HG02763 (cell line): Measurements from ENCODE around the gene DPH2.

ENCODE experiments used
- ATAC-seq: cut with Tn5 transposase; IDR thresholded peaks from one replicate; pipeline ENCODE4 v1.9.1; 2021; ENCODE audit warnings: mild to moderate bottlenecking, moderate library complexity; ENCODE audit not compliant: unreplicated experiment

DPH2 gene

DNA sequence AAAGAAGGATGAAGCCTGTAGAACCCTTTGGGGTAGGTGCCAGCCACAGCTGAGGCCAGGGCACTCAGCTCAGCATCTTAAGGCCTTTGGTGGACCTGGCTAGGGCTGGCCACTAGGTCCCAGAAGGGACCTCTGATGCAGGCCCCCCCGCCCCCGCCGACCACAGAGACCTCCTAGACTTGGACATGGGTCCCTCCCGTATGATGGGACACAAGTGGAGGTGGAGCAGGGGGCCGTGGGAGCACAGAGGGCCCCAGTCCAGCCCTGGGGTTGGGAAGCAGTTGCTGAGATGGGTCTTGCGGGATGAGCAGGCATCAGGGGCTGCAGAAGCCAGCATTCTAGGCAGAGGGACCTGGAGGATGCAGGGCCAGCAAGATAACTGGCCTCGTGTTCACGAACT lies 12.4 kb downstream of the DPH2 start:
- ATAC-seq = no peak

DNA sequence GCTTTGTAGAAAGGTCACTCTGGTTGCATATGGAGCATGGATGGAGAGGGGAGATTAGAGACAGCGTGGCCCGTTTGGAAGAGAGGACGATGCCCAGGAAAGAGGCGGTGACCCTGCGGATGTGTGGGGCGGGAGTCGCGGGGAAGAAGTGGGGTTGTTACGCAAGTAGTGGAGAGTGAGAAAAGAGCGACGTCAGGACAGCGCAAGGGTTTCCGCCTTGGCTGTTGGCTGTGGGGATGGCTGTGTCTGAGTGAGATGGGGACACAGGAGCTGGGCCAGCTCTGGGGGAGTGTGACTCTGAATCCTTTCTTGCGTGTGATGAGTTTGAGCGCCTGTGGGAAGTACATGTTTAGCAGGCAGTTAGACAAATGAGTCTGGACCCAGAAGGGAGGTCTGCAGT lies 13.0 kb downstream of the DPH2 start:
- no peak for ATAC-seq

DNA sequence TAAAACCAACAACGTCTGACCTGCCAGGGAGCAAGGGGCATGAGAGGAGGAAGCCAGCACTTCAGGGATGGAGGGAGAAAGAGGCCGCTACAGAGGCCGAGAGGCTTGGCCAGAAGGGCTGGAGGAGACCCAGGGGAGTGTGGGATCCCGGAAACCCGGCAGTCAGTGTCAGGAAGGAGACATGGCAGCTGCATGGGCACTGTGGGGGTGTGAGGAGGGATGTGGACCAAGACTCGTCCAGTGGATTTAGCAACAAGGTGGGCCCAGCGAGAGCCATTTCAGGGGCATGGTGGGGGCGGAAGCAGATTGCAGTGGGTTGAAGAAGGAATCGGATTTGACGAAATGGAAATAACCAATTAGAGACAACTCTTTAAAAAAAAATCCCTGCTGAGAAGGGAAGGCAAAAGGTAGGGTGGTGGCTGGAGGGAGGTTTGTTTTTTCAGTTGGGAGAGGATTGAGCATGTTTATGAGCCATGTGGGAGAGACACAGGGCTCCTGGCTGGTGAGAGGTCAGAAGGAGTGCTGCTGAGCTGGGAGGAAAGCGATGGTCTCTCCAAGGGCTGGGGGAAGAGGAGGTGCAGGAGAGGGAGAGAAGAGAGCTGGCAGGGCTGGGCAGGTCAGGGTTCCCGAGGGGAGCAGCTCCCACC lies 13.6 kb downstream of the DPH2 start:
- no peak for ATAC-seq

DNA sequence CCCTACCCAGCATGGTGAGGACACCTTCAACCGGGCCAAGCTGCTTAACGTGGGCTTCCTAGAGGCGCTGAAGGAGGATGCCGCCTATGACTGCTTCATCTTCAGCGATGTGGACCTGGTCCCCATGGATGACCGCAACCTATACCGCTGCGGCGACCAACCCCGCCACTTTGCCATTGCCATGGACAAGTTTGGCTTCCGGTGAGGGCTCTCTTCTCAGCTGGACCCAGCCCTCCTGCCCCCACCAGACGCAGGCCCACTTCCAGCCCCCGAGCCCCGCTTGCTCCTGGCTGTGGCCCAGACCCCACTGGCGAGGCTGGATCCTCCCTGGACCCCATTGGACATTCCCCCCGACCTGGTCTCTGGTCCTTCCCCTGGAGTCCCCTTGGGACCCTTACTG lies 15.0 kb downstream of the DPH2 start:
- ATAC-seq = no peak

DNA sequence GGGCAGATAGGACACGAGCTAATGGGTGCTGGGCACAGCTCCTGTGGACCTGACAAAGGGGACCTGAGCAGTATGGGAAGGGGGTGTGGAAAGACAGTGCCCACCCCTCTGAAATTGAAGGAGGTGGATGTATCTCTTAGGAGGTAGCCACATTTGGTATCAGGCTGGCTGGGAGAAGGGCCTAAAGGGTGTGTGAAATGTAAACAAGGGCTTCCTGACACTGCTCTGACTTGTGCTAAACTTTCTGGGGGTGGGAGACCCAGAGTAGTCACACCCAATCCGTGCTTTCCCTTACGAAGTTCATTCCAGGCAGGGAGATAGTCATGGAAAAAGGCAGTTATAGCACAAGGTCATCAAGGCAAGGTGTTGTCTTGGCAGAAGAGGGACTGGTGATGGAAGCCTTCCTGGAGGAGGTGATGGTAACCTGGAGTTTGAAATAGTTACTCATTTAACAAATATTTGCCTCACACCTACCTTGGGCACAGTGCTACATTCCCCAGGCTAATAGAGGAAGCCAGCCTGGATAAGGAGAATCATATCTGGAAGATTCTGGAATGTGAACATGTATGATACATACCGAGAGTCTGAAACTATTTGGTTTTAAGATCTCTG lies 16.3 kb downstream of the DPH2 start:
- no peak for ATAC-seq

DNA sequence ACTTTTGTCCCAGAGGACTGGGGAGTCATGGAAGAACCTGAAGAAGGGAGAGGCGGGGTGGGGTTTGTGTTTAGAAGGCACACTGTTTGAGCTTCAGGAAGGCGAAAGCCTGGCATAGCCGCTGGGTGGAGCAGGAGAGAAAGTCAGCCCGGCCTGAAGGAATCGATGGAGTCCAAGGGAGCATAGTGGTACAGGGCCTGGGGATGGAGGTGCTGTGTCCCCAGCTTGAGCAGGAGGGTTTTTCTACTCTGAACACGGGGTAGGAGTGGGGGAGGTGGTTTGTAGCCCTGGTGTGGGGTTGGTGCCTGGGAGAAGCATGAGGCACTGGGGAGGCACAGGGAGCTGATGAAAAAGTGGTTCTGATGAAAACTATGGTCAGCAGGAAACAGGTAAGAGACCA lies 16.9 kb downstream of the DPH2 start:
- ATAC-seq = no peak

DNA sequence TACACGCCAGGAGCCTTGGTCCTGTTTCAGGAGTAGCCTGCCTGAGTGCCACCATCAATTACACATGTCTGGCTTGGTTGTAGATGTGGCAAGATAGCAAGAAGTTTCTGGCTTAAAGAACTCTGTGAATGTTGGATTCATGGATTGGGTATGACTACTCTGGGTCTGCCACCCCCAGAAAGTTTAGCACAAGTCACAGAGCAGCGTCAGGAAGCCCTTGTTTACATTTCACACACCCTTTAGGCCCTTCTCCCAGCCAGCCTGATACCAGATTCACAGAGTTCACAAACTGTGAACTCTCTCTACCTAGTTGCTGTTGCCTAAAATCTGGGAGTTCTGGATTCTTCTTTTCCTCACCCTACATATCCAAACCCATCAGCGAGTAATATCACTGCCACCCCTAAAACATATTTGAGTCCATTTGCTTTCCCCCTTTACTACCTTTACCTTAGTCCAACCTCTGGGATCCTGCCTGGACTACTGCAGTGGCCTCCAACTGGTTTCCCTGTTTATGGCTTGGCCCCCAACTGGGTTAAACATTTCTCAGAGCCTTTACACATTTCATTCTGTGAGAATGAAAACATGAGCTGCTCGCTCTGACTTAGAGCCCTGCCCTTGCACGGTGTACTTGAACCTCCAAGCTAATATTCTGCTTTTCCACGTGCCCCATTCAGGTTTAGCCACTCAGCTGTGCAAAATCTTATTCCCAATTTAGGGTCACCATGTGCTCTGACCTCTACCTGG lies 17.5 kb downstream of the DPH2 start:
- ATAC-seq = no peak

DNA sequence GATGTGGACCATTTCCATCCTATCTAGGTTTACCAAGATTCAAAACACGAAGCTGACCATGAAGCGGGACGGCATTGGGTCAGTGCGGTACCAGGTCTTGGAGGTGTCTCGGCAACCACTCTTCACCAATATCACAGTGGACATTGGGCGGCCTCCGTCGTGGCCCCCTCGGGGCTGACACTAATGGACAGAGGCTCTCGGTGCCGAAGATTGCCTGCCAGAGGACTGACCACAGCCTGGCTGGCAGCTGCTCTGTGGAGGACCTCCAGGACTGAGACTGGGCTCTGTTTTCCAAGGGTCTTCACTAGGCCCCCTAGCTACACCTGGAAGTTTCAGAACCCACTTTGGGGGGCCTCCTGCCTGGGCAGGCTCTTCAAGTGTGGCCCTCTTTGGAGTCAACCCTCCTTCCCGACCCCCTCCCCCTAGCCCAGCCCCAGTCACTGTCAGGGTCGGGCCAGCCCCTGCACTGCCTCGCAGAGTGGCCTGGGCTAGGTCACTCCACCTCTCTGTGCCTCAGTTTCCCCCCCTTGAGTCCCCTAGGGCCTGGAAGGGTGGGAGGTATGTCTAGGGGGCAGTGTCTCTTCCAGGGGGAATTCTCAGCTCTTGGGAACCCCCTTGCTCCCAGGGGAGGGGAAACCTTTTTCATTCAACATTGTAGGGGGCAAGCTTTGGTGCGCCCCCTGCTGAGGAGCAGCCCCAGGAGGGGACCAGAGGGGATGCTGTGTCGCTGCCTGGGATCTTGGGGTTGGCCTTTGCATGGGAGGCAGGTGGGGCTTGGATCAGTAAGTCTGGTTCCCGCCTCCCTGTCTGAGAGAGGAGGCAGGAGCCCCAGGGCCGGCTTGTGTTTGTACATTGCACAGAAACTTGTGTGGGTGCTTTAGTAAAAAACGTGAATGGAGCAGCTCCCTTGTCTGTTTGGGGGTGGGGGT lies 20.7 kb downstream of the DPH2 start:
- no peak for ATAC-seq

DNA sequence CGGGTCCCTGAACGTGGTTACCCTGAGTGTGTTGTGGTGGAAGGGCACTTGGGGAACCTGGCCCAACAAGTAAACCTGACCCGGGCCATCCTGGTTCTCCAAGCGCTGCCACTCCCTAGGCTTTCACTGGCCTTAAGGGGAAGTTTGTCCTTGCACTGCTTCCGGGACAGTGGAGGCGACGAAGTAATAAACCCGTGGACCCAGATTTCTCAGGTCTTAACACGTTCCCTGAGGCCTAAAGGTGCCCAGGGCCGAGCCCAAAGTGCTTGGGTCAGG lies 21.3 kb downstream of the DPH2 start:
- ATAC-seq = no peak

DNA sequence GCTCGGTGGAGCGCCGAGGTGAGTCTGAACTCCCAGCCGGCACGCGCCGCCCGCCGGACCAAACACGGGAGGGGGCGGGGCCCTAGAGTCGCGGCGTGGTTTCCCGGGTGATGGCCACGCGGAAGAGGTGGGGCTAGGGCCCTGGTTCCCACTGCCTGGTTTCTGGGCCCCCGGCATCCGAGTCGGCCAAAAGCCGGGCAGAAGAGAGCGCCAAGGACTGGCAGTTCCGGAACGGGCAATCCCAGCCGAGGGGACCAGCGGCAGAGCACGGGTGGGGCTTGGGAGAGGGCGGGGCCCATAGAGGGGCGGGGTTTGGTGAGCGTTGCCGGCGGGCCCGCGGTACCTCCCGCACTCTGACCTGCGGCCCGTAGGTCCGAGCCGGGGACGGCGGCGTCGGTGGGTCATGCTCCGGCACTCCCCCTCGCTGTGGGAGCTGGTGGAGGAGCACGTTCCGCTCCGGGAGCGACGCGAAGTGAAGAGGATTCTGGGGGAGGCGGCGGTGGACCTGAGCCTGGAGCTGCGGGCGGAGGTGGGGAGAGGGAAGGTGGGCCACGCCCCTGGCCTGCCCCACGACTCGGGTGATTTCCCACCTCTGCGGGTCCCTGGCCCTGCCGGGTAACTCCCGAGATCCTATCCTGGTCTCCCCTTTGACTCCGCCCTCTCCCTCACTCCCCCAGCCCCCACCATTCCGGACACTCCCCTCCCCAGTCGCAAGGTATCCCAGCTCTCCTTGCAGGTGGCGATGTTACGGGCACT lies 21.8 kb downstream of the DPH2 start, which contains the start of gene CCDC24:
Gene CCDC24 (plus strand): TSS at position 124 of the 756 bp plus-strand sequence. CDS start 280 bp downstream, at position 404.
- ATAC-seq = peak; percentile 65

DNA sequence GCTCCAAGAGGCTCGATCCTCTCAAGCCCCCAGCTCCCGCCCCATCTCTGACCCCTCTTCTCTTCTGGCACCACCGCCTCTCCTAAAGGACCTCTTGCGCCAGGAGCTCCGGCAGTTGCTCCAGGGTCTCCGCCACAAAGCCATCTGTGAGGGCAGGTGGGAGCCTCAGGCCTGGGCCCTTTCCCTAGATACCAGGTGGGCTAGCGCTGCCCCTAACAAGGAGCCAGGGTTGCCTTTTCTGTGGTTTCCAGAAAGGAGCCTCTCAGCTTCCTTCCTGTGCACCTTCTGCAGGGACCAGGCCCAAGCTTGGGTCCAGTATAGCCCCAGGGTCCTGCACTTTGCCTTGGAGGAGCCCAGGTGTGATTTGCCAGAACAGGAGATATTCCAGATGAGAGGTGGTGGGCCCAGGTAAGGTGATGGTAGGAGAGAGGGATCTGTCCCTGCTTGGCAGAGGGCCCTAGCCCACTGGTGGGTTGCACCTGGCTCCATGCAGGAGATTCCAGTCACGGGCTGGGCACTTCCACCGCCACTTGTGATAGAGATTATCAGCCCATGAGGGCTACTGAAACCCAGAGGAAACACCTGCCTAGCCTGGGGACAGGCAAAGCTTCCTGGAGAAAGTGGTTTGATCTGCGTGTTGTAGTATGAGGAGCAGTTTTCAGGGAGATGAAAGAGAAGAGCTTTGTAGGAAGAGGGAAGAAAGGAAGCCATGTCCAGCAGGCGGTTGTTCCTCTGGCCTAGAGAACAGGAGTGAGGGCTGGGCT lies 22.6 kb downstream of the DPH2 start:
- no peak for ATAC-seq

DNA sequence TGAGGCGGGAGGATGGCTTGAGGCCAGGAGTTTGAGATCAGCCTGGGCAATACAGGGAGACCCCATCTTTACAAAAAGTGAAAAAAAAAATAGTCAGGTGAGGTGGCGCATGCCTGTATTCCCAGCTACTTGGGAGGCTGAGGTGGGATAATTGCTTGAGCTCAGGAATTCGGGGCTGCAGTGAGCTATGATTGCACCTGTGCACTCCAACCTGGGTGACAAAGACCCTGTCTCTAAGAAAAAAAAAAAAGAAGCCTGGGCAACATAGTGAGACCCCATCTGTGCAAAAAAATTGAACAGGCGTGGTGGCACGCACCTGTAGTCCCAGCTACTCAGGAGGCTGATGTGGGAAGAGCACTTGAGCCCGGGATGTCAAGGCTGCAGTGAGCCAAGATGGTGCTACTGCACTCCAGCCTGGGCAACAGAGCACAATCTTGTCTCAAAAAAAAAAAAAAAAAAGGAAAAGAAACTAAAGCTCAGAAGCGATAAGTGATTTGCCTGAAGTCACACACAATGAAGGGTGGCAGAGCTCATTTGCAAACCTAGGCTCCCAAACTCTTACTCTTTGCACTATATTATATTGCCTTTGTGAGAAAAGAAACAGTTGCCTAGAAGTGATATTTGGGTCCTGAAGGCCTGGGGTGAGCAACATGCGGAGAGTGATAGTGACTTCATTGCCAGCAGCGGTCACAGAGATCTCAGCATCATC lies 23.6 kb downstream of the DPH2 start:
- no peak for ATAC-seq

DNA sequence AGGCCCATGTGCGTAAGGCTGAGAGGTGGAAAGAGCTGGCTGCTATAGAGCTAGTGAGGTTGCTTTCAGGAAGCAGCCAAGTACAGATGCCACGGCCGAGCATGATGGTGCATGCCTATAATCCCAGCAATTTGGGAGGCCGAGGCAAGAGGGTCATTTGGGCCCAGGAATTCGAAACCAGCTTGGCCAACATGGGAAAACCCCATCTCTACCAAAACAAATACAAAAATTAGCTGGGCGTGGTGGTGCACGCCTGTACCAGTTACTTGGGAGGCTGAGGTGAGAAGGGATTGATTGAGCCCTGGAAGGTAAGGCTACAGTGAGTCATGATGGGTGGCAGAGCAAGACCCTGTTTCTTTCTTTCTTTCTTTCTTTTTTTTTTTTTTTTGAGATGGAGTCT lies 24.3 kb downstream of the DPH2 start:
- no peak for ATAC-seq

DNA sequence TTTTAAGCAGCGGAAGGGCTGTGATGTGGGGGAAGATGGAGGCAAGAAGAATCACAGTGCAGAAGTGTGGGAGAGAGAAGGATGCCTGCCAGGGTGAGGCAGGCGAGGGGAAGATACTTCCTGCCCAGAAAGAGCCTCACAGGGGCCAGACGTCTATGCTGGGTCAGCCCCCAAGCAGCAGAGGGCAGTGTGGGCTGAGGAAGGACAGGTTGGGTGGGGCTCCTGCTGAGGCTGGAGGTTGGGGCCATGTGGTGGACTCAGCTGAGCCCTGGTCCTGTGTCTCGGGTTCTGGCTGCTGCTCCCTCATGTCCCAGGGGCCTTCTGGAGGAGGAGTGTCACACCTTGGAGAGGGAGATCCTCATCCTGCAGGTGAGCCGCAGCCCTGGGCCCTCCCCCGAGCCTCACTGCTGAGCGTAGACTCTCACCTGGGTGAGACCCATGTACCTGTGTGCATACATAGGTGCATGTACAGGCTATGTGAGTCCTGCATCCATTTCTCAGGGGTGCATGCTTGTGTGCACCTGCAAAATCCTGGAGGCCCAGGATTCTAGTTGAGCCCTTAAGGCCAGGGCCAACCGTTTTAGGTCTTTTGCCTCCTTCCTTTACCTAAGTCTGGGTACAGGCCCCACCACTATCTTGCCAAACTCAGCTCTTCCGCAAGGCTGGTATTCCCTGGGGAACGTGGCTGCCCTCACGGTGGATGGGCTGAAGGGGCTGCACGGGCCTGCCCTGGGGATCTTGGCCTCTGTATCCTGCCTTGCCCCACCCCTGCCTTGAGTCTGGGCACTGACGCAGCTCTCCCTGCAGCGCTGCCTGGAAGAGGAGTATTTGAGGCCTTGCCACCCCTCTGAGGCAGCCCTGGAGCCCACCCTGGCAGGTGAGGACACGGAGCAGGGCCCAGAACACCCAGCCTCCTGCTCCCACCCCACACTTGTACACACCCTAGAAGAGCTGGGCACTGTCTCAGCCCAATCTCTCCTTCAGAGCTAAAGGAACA lies 25.3 kb downstream of the DPH2 start:
- no peak for ATAC-seq

DNA sequence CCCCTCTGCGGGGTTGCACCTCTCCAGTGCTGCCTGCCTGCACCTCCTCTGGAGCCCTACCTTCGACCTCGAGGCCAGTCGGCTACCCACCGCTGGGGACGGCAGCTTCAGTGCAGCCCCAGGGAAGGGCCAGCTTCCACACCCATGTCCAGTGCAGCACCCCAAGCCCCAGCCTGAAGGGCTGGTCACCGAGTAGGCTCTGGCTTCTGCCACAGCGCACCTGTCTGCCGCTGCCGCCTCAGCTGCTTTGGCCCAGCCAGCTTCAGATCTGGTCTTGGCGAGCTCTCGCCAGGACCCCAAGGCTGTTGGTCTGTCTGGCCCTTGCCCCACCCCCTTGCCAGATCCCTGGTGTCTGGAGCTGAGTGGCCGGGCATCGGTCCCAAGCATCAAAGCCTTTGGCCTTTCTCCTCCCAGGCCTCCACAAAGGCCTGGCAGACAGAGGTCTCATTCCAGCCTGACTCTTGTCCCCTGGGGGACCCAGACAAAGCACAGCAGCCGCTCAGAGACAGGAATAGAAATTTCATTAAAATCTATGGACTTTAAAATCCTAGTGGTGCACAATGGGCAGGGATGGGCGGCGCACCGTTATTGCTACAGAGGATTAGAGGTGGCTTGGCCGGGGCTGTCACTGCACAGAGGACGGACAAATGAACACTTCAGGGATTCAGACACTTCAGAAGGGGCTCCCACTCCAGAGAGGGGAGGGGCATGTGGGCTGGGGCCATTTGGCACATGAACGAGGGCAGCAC lies 26.3 kb downstream of the DPH2 start:
- ATAC-seq = no peak

DNA sequence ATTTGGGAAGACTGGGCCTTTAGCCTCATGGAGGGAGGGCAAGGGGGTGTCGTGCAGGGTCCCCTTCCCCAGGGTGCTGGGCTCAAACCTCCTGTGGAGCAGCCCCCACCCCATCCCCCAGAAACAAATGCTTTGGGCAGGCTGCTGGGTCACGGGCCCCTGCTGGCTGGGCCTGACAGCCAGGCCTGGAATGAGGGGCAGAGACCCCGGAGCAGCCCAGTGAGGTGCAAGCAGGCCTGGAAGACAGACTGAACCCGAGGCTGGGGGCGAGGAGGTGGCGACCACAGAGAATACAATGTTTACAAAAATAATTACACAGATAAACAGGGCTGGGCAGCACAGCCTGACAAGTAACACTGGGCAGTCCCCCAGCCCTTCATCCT lies 26.9 kb downstream of the DPH2 start:
- ATAC-seq = no peak

DNA sequence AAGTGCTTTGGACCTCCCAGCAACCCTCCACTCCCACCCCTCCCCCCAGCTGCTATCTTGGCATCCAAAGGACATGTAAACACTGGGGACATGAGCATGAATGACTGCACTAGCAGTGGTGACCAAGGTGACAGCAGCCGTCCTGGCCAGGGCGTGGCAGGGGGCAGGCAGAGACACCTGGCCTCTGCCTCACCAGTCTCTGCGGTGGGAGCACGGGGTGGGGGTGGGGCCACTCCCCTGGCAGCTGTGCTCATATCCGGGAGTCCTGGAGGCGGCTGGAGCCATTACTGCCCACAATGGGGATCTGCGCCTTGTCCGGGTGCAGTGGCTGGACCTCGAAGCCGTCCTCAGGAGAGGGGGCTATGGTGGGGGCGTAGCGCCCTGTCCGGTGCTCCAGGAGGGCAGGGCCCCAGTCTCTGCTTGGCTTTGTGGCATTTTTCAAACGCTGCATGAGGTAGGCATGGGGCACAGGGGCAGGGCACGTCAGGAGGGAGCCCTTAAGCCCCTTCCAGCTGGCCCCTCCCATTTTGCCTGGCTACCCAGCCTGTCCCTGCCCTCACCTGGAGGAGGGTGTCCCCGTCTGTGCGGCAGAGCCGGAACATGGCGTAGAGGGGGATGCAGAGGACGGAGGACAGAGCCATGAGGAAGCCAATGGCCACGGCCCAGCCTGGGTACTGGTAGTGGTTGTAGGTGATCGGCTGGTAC lies 27.6 kb downstream of the DPH2 start:
- ATAC-seq = no peak
